ENCODE results near the gene WWOX. TPM values are rescaled to one million over a fixed set of nuclear protein-coding genes. Genes with fewer than 3 reads are reported as not detected.

Gene WWOX
- total and polyA plus RNA-seq, 4 donors, result 5.4 to 61.5 (median 18.4) TPM

- no peak overlapping the region for H3K9ac ChIP-seq (ENCODE audit: insufficient read depth in 1 of 2, low read length in 2 of 2)
- H3K27ac ChIP-seq (ENCODE audit: low read depth in 1 of 2, low read length in 1 of 2), result no peak overlapping the region
- WGBS, 2 donors, result 87 to 90% methylated on average over 13 of the region's 13 CpGs
- H3K4me1 ChIP-seq (ENCODE audit: control insufficient read depth in 5 of 5, insufficient read depth in 5 of 5, low read length in 5 of 5), result peaks cover 0 to 23% (median 5%) of the 10 kb centered on the region in 5 donors
- no peaks in the 10 kb centered on the region for H3K36me3 ChIP-seq (ENCODE audit: control insufficient read depth in 4 of 4, insufficient read depth in 4 of 4, low read length in 4 of 4)
- no peak for DNase-seq
- peaks cover 0 to 2% (median 0%) of the 10 kb centered on the region in 4 donors for H3K9me3 ChIP-seq (ENCODE audit: control insufficient read depth in 4 of 4, insufficient read depth in 3 of 4, low read length in 3 of 4)
- H3K27me3 ChIP-seq (ENCODE audit: control insufficient read depth in 3 of 3, insufficient read depth in 3 of 3, low read length in 2 of 3), result no peaks in the 10 kb centered on the region
- no peak overlapping the region for H3K4me3 ChIP-seq
- no peak for ATAC-seq (ENCODE audit: insufficient read depth, low FRiP score)
- no peak for TF ChIP-seq CTCF (IDR thresholded peaks at IDR 0.05; ENCODE audit: control extremely low read depth, extremely low read depth)
Measured at GRCh38 chr16:78985716-78986605, 886.5 kb downstream of the WWOX start.

- peaks cover 0 to 2% (median 0%) of the 10 kb centered on the region in 4 donors for H3K9me3 ChIP-seq (ENCODE audit: control insufficient read depth in 4 of 4, insufficient read depth in 3 of 4, low read length in 3 of 4)
- ATAC-seq (ENCODE audit: insufficient read depth, low FRiP score), result no peak
- H3K27ac ChIP-seq (ENCODE audit: low read depth in 1 of 2, low read length in 1 of 2), result no peak overlapping the region
- H3K4me3 ChIP-seq, result no peak overlapping the region
- H3K4me1 ChIP-seq (ENCODE audit: control insufficient read depth in 5 of 5, insufficient read depth in 5 of 5, low read length in 5 of 5), result peaks cover 0 to 14% (median 4%) of the 10 kb centered on the region in 5 donors
- no peaks in the 10 kb centered on the region for H3K36me3 ChIP-seq (ENCODE audit: control insufficient read depth in 4 of 4, insufficient read depth in 4 of 4, low read length in 4 of 4)
- no peak for DNase-seq
- H3K27me3 ChIP-seq (ENCODE audit: control insufficient read depth in 3 of 3, insufficient read depth in 3 of 3, low read length in 2 of 3), result no peaks in the 10 kb centered on the region
- no peak overlapping the region for H3K9ac ChIP-seq (ENCODE audit: insufficient read depth in 1 of 2, low read length in 2 of 2)
- 82 to 89% methylated on average over 8 of the region's 8 CpGs for WGBS, 2 donors
- TF ChIP-seq CTCF (IDR thresholded peaks at IDR 0.05; ENCODE audit: control extremely low read depth, extremely low read depth), result no peak
Measured at GRCh38 chr16:78987666-78988065, 888.2 kb downstream of the WWOX start.

GRCh38 chr16:78988361-78988969, 889.0 kb downstream of the WWOX start:
- Histone ChIP-seq H3K4me1 (ENCODE audit: control insufficient read depth in 5 of 5, insufficient read depth in 5 of 5, low read length in 5 of 5) (peaks cover 0 to 20% (median 4%) of the 10 kb centered on the region in 5 donors), H3K36me3 (ENCODE audit: control insufficient read depth in 4 of 4, insufficient read depth in 4 of 4, low read length in 4 of 4) (no peaks in the 10 kb centered on the region), H3K9ac (ENCODE audit: insufficient read depth in 1 of 2, low read length in 2 of 2) (no peak overlapping the region), H3K4me3 (no peak overlapping the region), H3K27ac (ENCODE audit: low read depth in 1 of 2, low read length in 1 of 2) (no peak overlapping the region), H3K27me3 (ENCODE audit: control insufficient read depth in 3 of 3, insufficient read depth in 3 of 3, low read length in 2 of 3) (no peaks in the 10 kb centered on the region), H3K9me3 (ENCODE audit: control insufficient read depth in 4 of 4, insufficient read depth in 3 of 4, low read length in 3 of 4) (peaks cover 0 to 2% (median 0%) of the 10 kb centered on the region in 4 donors)
- 87 to 93% methylated on average over 9 of the region's 9 CpGs for WGBS, 2 donors
- DNase-seq (no peak), ATAC-seq (ENCODE audit: insufficient read depth, low FRiP score) (no peak)
- no peak for TF ChIP-seq CTCF (IDR thresholded peaks at IDR 0.05; ENCODE audit: control extremely low read depth, extremely low read depth)
